Left ventricle myocardium inferior (tissue), 1 donor: ENCODE measurements around the gene DSTN. TPM values are rescaled to one million over a fixed set of nuclear protein-coding genes. Genes with fewer than 3 reads are reported as not detected.

Experiments
- DNase-seq: peaks from one replicate; pipeline ENCODE4 v3.0.0-alpha.2; 2020
- H3K27ac ChIP-seq: fragments of 200-600 bp; replicated peaks from 2 replicates; pipeline ENCODE4 v1.8.0; 2021
- H3K27me3 ChIP-seq: fragments of 200-600 bp; 2 replicates; pipeline ENCODE4 v1.8.0; 2021; ENCODE audit warnings: low read depth
- H3K36me3 ChIP-seq: fragments of 200-600 bp; 2 replicates; pipeline ENCODE4 v1.8.0; 2021
- H3K4me1 ChIP-seq: fragments of 200-600 bp; 2 replicates; pipeline ENCODE4 v1.8.0; 2021
- H3K4me3 ChIP-seq: fragments of 200-600 bp; 2 replicates; pipeline ENCODE4 v1.8.0; 2021; ENCODE audit warnings: mild to moderate bottlenecking, moderate library complexity
- H3K9me3 ChIP-seq: fragments of 200-600 bp; replicated peaks from 2 replicates; pipeline ENCODE4 v1.8.0; 2021
- intact Hi-C: fragments of 100-400 bp; cut with micrococcal nuclease; formaldehyde crosslinking; loops from one replicate; pipeline ENCODE4 v1.11.0; 2022
- total RNA-seq: library from RNA; stranded (reverse); fragmentation: NEBNext Ultra II Directional; extraction: Animal tissue kit (Norgen Biotek cat#: 25700); gene quantifications from one replicate; pipeline ENCODE4 v1.2.1, GENCODE V29; 2021
- TF ChIP-seq, protein P1 (sequence below): fragments of 200-600 bp; IDR thresholded peaks from 2 replicates; pipeline ENCODE4 v1.8.0; 2021; ENCODE audit warnings: antibody characterized with exemption, mild to moderate bottlenecking, borderline replicate concordance
- donor health status: DM: no; HTN: yes; CAD: no; lungs with severe emphysema.

DSTN gene
- total RNA-seq, 1 donor from 2014 or later = 635 TPM

DNA sequence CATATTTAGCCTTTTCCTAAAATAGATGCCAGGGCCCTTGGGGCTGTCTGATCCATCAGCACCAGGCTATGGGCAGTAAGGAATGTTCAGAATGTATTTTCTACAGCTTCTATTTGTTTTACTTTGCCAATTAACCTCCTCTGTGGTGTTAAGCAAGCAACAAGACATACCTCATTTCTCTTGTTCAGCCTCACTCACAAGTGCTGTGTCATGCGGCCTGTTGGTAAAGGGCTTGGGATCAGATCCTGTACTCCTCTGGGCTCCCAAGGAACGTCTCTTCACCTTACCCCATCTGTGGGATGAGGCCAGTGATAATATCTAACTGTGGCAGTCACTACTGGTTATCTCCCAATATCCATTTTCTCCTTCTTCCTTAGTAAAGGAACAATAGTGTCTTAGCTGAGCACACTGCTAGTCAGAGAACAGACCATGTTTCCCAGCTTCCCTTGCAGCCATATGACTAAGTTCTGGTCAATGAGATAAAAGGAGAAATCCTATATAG, 7.0 kb upstream of the DSTN start:
- Histone ChIP-seq H3K27me3 (no peaks in the 10 kb centered on the region), H3K36me3 (no peaks in the 10 kb centered on the region), H3K4me3 (no peak overlapping the region), H3K27ac (peak overlapping the region; percentile 74), H3K9me3 (no peaks in the 10 kb centered on the region), H3K4me1 (peaks cover 39% of the 10 kb centered on the region)
- DNase-seq = no peak
- TF ChIP-seq, protein P1, sequence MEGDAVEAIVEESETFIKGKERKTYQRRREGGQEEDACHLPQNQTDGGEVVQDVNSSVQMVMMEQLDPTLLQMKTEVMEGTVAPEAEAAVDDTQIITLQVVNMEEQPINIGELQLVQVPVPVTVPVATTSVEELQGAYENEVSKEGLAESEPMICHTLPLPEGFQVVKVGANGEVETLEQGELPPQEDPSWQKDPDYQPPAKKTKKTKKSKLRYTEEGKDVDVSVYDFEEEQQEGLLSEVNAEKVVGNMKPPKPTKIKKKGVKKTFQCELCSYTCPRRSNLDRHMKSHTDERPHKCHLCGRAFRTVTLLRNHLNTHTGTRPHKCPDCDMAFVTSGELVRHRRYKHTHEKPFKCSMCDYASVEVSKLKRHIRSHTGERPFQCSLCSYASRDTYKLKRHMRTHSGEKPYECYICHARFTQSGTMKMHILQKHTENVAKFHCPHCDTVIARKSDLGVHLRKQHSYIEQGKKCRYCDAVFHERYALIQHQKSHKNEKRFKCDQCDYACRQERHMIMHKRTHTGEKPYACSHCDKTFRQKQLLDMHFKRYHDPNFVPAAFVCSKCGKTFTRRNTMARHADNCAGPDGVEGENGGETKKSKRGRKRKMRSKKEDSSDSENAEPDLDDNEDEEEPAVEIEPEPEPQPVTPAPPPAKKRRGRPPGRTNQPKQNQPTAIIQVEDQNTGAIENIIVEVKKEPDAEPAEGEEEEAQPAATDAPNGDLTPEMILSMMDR = no peak
- intact Hi-C loops = no loop called here

DNA sequence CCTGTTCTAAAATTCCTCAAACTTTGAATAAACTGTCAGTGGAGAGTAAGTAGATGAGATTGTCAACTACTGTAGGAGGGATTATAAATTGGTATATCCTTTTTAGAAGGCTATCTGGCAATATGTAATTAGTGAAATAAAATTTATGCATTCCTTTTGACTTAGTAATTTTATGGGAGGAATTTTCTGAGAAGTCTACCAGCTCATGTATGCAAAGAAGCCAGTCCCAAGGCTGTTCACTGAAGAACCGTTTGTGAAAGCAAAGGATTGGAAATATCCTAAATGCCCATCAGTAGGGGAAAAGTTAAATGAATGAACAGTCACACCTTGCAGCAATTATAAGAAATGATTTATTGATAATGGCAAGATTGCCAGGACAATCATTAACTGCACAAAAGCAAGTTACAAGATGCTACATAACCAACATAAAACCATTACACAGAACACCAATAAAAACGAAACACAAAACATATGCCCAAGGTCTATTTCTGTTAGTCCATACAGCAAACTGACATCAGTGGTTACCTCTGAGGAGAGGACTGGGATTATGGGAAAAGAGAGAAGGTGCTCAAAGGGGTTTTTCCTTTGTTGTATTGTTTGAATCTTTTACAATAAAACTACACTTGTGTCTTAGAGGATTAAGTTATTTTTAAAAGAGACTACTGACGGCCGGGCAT, 4.6 kb upstream of the DSTN start:
- no peaks in the 10 kb centered on the region for H3K27me3 ChIP-seq
- intact Hi-C loops = no loop called here
- no peak for DNase-seq
- H3K36me3 ChIP-seq = no peaks in the 10 kb centered on the region
- H3K4me3 ChIP-seq = no peak overlapping the region
- no peaks in the 10 kb centered on the region for H3K9me3 ChIP-seq
- TF ChIP-seq, protein P1 = no peak
- H3K27ac ChIP-seq = no peak overlapping the region
- H3K4me1 ChIP-seq = peaks cover 38% of the 10 kb centered on the region

DNA sequence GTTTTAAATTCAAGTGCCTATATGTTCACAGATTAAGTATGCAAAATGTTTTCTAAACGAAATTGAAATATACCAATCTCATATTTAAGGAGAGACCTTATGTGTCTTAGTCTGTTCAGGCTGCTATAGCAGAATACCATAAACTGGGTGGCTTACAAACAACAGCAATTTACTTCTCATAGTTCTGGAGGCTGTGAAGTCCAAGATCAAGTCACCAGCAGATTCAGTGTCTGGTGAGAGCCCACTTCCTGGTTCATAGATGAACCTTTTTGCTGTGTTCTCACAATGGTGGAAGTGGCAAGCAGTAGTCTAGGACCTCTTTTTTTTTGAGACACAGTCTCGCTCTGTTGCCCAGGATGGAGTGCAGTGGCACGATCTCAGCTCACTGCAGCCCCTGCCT, 3.5 kb upstream of the DSTN start:
- Histone ChIP-seq H3K9me3 (no peaks in the 10 kb centered on the region), H3K27me3 (no peaks in the 10 kb centered on the region), H3K36me3 (no peaks in the 10 kb centered on the region), H3K4me1 (peaks cover 48% of the 10 kb centered on the region), H3K27ac (no peak overlapping the region), H3K4me3 (no peak overlapping the region)
- TF ChIP-seq, protein P1 = no peak
- no peak for DNase-seq
- intact Hi-C loops = no loop called here

DNA sequence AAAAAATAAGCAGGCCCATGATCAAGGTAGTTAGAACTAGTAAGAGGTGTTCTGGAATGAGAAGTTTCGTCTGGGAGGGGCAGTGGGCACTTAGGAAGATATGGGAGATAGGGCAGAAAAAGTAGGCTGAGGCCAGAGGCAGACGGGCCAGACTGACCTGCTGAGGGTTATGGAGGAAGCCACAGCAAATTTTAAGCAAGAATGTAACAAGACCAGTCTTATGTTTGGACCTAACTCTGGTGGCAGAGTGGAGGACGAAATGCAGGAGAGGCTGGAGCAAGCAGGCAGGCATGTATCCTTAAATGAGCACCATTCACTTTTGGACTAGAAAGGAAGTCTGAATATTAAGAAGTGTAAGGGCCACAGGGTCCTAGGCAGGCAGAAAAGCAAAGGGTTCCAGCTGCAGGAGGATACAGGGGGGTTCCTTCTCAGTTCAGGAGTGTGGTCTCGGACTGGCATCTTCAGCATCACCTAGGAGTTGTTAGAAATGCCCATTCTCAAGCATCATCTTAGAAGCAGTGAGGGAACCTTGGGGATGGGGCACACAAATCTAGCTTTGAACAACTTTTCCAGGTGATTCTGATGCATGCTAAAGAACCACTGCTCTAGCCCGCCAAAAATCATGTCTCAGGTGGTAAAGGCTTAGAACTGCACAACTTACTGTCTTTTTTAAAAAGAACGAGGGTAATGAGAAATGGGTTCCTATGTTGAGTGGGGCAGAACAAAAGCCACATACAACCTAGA, 1.7 kb upstream of the DSTN start:
- intact Hi-C loops = no loop called here

DNA sequence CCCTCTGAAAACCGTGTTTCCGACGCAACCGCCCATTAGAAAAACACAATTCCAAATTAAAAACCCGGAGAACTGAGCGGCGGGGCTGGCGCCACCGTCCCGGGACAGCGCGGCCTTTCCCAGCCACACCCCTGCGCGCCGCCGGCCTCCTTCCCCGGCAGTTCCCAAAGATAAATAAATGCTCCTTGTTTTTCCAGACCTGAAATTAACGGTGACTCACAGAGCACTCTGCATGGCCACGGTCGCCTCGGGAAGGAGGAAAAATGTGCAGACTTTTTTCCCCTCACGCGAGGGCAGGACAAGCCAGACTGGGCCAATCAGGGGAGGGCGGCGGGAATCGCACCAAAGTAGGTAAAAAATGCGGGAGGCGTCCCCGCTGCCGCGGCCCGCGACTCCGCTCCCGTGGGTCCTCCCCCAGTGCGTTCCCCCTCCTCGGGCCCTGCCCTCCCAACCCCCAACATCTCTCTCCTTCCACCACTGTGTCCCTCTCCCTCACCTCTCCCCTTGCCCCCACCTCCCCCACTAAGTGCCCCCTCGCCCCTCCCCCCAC, 828 bp upstream of the DSTN start:
- H3K4me1 ChIP-seq = peaks cover 60% of the 10 kb centered on the region
- intact Hi-C loops = no loop called here
- peak; percentile 87 for DNase-seq
- H3K9me3 ChIP-seq = no peaks in the 10 kb centered on the region
- H3K27ac ChIP-seq = peak overlapping the region; percentile 98
- no peaks in the 10 kb centered on the region for H3K27me3 ChIP-seq
- no peaks in the 10 kb centered on the region for H3K36me3 ChIP-seq
- peak overlapping the region; percentile 90 for H3K4me3 ChIP-seq
- TF ChIP-seq, protein P1 = no peak

More for the DNA sequence above, 1.7 kb upstream of the DSTN start:
- no peaks in the 10 kb centered on the region for H3K9me3 ChIP-seq
- peak overlapping the region; percentile 98 for H3K27ac ChIP-seq
- H3K27me3 ChIP-seq = no peaks in the 10 kb centered on the region
- TF ChIP-seq, protein P1 = no peak
- DNase-seq = no peak
- no peaks in the 10 kb centered on the region for H3K36me3 ChIP-seq
- peak overlapping the region; percentile 90 for H3K4me3 ChIP-seq
- peaks cover 55% of the 10 kb centered on the region for H3K4me1 ChIP-seq
